Brain microvascular endothelial cell (primary cell): Measurements from ENCODE around the gene PTPRM.
A peak's percentile ranks its signal among the peaks of the same experiment; 100 is the strongest.
"Not testable (repeated sequence)": the region's sequence is repeated elsewhere in the genome, so short reads cannot be mapped to it uniquely, and the experiment has no call there.

Experiments
- DNase-seq: peaks from one replicate; pipeline ENCODE4 v3.0.0-alpha.2; 2020
- H3K27ac ChIP-seq: fragments of 250-450 bp; sonication (Bioruptor Pico); 2 replicates; pipeline ENCODE4 v1.5.1; 2020; ENCODE audit warnings: mild to moderate bottlenecking, moderate library complexity
- H3K27me3 ChIP-seq: fragments of 250-450 bp; sonication (Bioruptor Pico); replicated peaks from 2 replicates; pipeline ENCODE4 v1.5.1; 2020; ENCODE audit warnings: mild to moderate bottlenecking
- H3K36me3 ChIP-seq: fragments of 250-450 bp; sonication (Bioruptor Pico); replicated peaks from 2 replicates; pipeline ENCODE4 v1.5.1; 2020; ENCODE audit warnings: mild to moderate bottlenecking
- H3K4me3 ChIP-seq: 2 replicates; pipeline ENCODE4 v1.5.1; 2011; ENCODE audit warnings: low read depth, mild to moderate bottlenecking, control low read depth, low read length, moderate library complexity
- CTCF ChIP-seq: IDR thresholded peaks from 2 replicates; pipeline ENCODE4 v1.5.1; 2011; ENCODE audit warnings: low read depth, mild to moderate bottlenecking, moderate library complexity, low read length, control low read depth, inconsistent platforms; ENCODE audit errors: missing control alignments
- in situ Hi-C: cut with HindIII; loops from 2 replicates; pipeline ENCODE4 v1.10.0; 2017; ENCODE audit warnings: low sequenced_read_pairs, low pct_ligation_motif_present

The PTPRM gene

GRCh38 chr18:7958081-7958896 is 391.2 kb downstream of the PTPRM start:
- in situ Hi-C loops = no loop called here
- no peak for TF ChIP-seq CTCF
- H3K4me3 ChIP-seq = peak overlapping the region; percentile 25
- no peaks in the 10 kb centered on the region for H3K36me3 ChIP-seq
- peak overlapping the region; percentile 57 for H3K27ac ChIP-seq
- no peak for DNase-seq
- H3K27me3 ChIP-seq = no peaks in the 10 kb centered on the region

- Histone ChIP-seq H3K27me3 (no peaks in the 10 kb centered on the region), H3K4me3 (peak overlapping the region; percentile 25), H3K27ac (peak overlapping the region; percentile 57), H3K36me3 (no peaks in the 10 kb centered on the region)
- DNase-seq = peak; percentile 16
- no peak for TF ChIP-seq CTCF
- in situ Hi-C loops = no loop called here
These were observed 391.7 kb downstream of the PTPRM start for GRCh38 chr18:7958897-7959146.

DNA sequence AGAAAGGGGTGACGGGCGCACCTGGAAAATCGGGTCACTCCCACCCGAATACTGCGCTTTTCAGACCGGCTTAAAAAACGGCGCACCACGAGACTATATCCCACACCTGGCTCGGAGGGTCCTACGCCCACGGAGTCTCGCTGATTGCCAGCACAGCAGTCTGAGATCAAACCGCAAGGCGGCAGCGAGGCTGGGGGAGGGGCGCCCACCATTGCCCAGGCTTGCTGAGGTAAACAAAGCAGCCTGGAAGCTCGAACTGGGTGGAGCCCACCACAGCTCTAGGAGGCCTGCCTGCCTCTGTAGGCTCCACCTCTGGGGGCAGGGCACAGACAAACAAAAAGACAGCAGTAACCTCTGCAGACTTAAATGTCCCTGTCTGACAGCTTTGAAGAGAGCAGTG is 399.6 kb downstream of the PTPRM start:
- in situ Hi-C loops = not testable (repeated sequence)

DNA sequence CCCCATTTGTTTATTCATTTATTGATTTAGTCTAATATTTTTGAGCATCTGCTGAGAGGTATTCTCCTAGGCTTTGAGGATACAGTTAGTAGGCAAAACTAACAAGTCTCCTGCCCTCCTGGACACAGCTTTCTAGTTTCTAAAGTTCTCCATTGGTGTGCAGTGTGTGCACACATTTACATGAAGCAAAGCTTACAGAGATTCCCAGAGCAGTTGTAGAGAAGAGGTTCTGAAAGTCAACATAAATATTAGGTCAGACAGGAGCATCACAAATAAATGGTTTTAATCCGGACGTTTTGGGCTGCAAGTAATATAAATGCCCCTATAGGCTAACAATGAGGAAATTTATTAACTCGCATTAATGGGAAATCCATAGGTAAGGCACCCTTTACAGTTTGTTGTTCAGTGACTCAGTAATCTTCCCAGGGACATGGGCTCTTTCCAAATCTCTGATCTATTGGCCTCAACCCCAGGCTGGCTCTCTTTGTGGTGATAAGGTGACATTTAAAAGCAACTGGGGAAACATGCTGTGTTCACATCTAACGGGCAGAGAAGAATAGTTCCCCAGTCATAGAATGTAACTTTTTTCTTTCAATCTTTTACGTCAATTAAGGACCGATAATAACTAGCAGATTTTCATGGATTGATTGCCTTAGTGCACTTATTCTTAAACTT is 407.2 kb downstream of the PTPRM start:
- no peak for TF ChIP-seq CTCF
- Histone ChIP-seq H3K4me3 (no peak overlapping the region), H3K27me3 (no peaks in the 10 kb centered on the region), H3K36me3 (no peaks in the 10 kb centered on the region), H3K27ac (no peak overlapping the region)
- no peak for DNase-seq
- in situ Hi-C loops = no loop called here

More for the DNA sequence above, 399.6 kb downstream of the PTPRM start:
- H3K27ac ChIP-seq, H3K36me3 ChIP-seq, H3K27me3 ChIP-seq, DNase-seq, H3K4me3 ChIP-seq: not testable (repeated sequence)

- Histone ChIP-seq H3K4me3 (no peak overlapping the region), H3K36me3 (no peaks in the 10 kb centered on the region), H3K27ac (no peak overlapping the region), H3K27me3 (no peaks in the 10 kb centered on the region)
- DNase-seq = no peak
- in situ Hi-C loops = no loop called here
- no peak for TF ChIP-seq CTCF
These were observed 410.8 kb downstream of the PTPRM start for GRCh38 chr18:7977897-7978296.

- in situ Hi-C loops = no loop called here
- Histone ChIP-seq H3K27ac (no peak overlapping the region), H3K36me3 (no peaks in the 10 kb centered on the region), H3K27me3 (no peaks in the 10 kb centered on the region), H3K4me3 (no peak overlapping the region)
- no peak for DNase-seq
- no peak for TF ChIP-seq CTCF
These were observed 411.7 kb downstream of the PTPRM start for GRCh38 chr18:7978834-7979233.
